H1 (cell line): Measurements from ENCODE around the gene CNIH3. TPM values are rescaled to one million over a fixed set of nuclear protein-coding genes. Genes with fewer than 3 reads are reported as not detected.

Experiments
- CTCF ChIA-PET: fragments of 300-600 bp; sonication (Branson Sonifier 250); formaldehyde crosslinking; loops from one replicate; lab custom pipeline; 2021; ENCODE audit not compliant: partially characterized antibody; lab: Charles Lee
- POLR2A ChIA-PET: fragments of 300-600 bp; sonication (Branson Sonifier 250); formaldehyde crosslinking; loops from one replicate; lab custom pipeline; 2021; ENCODE audit warnings: inconsistent platforms; ENCODE audit not compliant: partially characterized antibody; lab: Charles Lee
- DNase-seq, 2 experiments: peaks; one replicate each; pipeline versions ENCODE4 v3.0.0 to v3.0.0-alpha.2; 2010 to 2022; ENCODE audit warnings: low spot score in 2 of 2, low read depth in 1 of 2, mixed read lengths in 1 of 2
- FAIRE-seq: peaks from 2 replicates; lab custom pipeline; 2011; peaks lifted over from hg19 to GRCh38; lab: Jason Lieb, UNC
- H2AFZ ChIP-seq: 2 replicates; pipeline ENCODE4 v1.8.1; 2012; ENCODE audit warnings: low read length, inconsistent platforms
- H2AK5ac ChIP-seq: 2 replicates; pipeline ENCODE4 v1.6.1; 2013; ENCODE audit warnings: low read depth, low read length
- H2BK120ac ChIP-seq: replicated peaks from 2 replicates; pipeline ENCODE3; 2013; ENCODE audit warnings: low read depth, low read length, inconsistent platforms
- H2BK12ac ChIP-seq: 2 replicates; pipeline ENCODE4 v1.6.1; 2013; ENCODE audit warnings: low read depth, low read length
- H2BK15ac ChIP-seq: 2 replicates; pipeline ENCODE4 v1.6.1; 2013; ENCODE audit warnings: low read length
- H2BK20ac ChIP-seq: 2 replicates; pipeline ENCODE4 v1.6.1; 2013; ENCODE audit warnings: low read length
- H2BK5ac ChIP-seq: 2 replicates; pipeline ENCODE4 v1.6.1; 2013; ENCODE audit warnings: low read depth, low read length
- H3K14ac ChIP-seq: 2 replicates; pipeline ENCODE4 v1.6.1; 2013; ENCODE audit warnings: inconsistent platforms; ENCODE audit not compliant: insufficient read length
- H3K18ac ChIP-seq: 2 replicates; pipeline ENCODE4 v1.6.1; 2013; ENCODE audit warnings: low read length; ENCODE audit errors: extremely low read depth
- H3K23ac ChIP-seq: 2 replicates; pipeline ENCODE4 v1.6.1; 2013; ENCODE audit warnings: inconsistent platforms; ENCODE audit not compliant: insufficient read length
- H3K23me2 ChIP-seq: 2 replicates; pipeline ENCODE4 v1.6.1; 2013; ENCODE audit warnings: low read depth, low read length
- H3K27ac ChIP-seq: 2 replicates; pipeline ENCODE4 v1.6.1; 2011; ENCODE audit warnings: low read depth, low read length, inconsistent platforms
- H3K27me3 ChIP-seq, 4 experiments: replicated peaks in 1 of 4; 1 replicate in 1 of 4; 2 replicates in 3 of 4; pipeline versions ENCODE4 v1.6.1 to v1.8.1; 2011 to 2013; ENCODE audit warnings: low read length in 3 of 4, mild to moderate bottlenecking in 3 of 4, inconsistent platforms in 2 of 4, mixed read lengths in 2 of 4, moderate library complexity in 1 of 4; ENCODE audit not compliant: control insufficient read depth in 3 of 4, insufficient read depth in 3 of 4; ENCODE audit errors: extremely low read depth in 1 of 4
- H3K36me3 ChIP-seq, 4 experiments: 2 replicates each; pipeline versions ENCODE4 v1.6.1 to v1.8.1; 2011 to 2013; ENCODE audit warnings: mild to moderate bottlenecking in 4 of 4, low read length in 3 of 4, moderate library complexity in 2 of 4, control low read depth in 1 of 4, inconsistent platforms in 1 of 4; ENCODE audit not compliant: insufficient read depth in 4 of 4, control insufficient read depth in 2 of 4
- H3K4ac ChIP-seq: replicated peaks from 2 replicates; pipeline ENCODE3; 2013; ENCODE audit warnings: low read length, low read depth, mixed read lengths, inconsistent platforms; ENCODE audit not compliant: insufficient read length
- H3K4me1 ChIP-seq, 4 experiments: replicated peaks in 1 of 4; 1 replicate in 1 of 4; 2 replicates in 3 of 4; pipeline versions ENCODE4 v1.6.1 to v1.8.1; 2011 to 2013; ENCODE audit warnings: low read length in 3 of 4, inconsistent platforms in 2 of 4, mixed read lengths in 1 of 4; ENCODE audit not compliant: insufficient read depth in 4 of 4, control insufficient read depth in 3 of 4
- H3K4me2 ChIP-seq, 2 experiments: 2 replicates each; pipeline versions ENCODE4 v1.6.1 to v1.8.1; 2011 to 2013; ENCODE audit warnings: low read depth in 2 of 2, low read length in 2 of 2, control low read depth in 1 of 2, inconsistent platforms in 1 of 2, mild to moderate bottlenecking in 1 of 2; ENCODE audit not compliant: insufficient read depth in 1 of 2
- H3K4me3 ChIP-seq, 4 experiments: fragments of 200-600, 300-600 bp in 1 of 4; sonication (generic), shearing (Covaris generic), sonication (Bioruptor Twin) in 1 of 4; 2 replicates each; pipeline versions ENCODE4 v1.5.1 to v1.8.1; 2011 to 2016; ENCODE audit warnings: low read length in 4 of 4, low read depth in 3 of 4, control low read depth in 2 of 4, inconsistent platforms in 2 of 4, mild to moderate bottlenecking in 2 of 4, mixed read lengths in 1 of 4, moderate library complexity in 1 of 4; ENCODE audit not compliant: insufficient read depth in 2 of 4; ENCODE audit errors: extremely low read depth in 1 of 4
- H3K56ac ChIP-seq: replicated peaks from 2 replicates; pipeline ENCODE3; 2013; ENCODE audit warnings: low read depth, mild to moderate bottlenecking, mixed read lengths, low read length, inconsistent platforms; ENCODE audit not compliant: insufficient read length
- H3K79me1 ChIP-seq: 2 replicates; pipeline ENCODE4 v1.6.1; 2013; ENCODE audit warnings: low read depth, low read length, control low read depth
- H3K79me2 ChIP-seq, 2 experiments: 2 replicates each; pipeline versions ENCODE4 v1.6.1 to v1.8.1; 2012 to 2013; ENCODE audit warnings: low read length in 2 of 2, mild to moderate bottlenecking in 2 of 2, inconsistent platforms in 1 of 2; ENCODE audit not compliant: insufficient read depth in 2 of 2, control insufficient read depth in 1 of 2
- H3K9ac ChIP-seq, 4 experiments: replicated peaks in 1 of 4; 1 replicate in 1 of 4; 2 replicates in 3 of 4; pipeline versions ENCODE4 v1.6.1 to v1.8.1; 2011 to 2013; ENCODE audit warnings: low read depth in 3 of 4, low read length in 3 of 4, control low read depth in 2 of 4, mild to moderate bottlenecking in 2 of 4, moderate library complexity in 2 of 4, inconsistent platforms in 1 of 4; ENCODE audit errors: extremely low read depth in 1 of 4
- H3K9me3 ChIP-seq, 2 experiments: 2 replicates each; pipeline versions ENCODE4 v1.6.1 to v1.8.1; 2012 to 2013; ENCODE audit warnings: mild to moderate bottlenecking in 2 of 2, moderate library complexity in 2 of 2, control low read depth in 1 of 2, inconsistent platforms in 1 of 2, low read depth in 1 of 2, low read length in 1 of 2, mixed read lengths in 1 of 2; ENCODE audit not compliant: insufficient read depth in 2 of 2
- H4K20me1 ChIP-seq, 2 experiments: replicated peaks in 1 of 2; 2 replicates each; pipeline versions ENCODE3 to v1.8.1; 2011 to 2013; ENCODE audit warnings: inconsistent platforms in 2 of 2, low read length in 2 of 2, mild to moderate bottlenecking in 1 of 2; ENCODE audit not compliant: insufficient read depth in 2 of 2, control insufficient read depth in 1 of 2
- H4K5ac ChIP-seq: 2 replicates; pipeline ENCODE4 v1.6.1; 2013; ENCODE audit warnings: low read length, low read depth, mixed read lengths, inconsistent platforms; ENCODE audit not compliant: insufficient read length
- H4K8ac ChIP-seq: 2 replicates; pipeline ENCODE4 v1.8.0; 2013; ENCODE audit warnings: mild to moderate bottlenecking, moderate library complexity, low read length, inconsistent platforms; ENCODE audit not compliant: insufficient read depth; ENCODE audit errors: extremely low read depth
- H4K91ac ChIP-seq: replicated peaks from 2 replicates; pipeline ENCODE3; 2013; ENCODE audit warnings: low read length, mixed read lengths, inconsistent platforms; ENCODE audit not compliant: insufficient read length
- EGR1 ChIP-seq: IDR thresholded peaks from 2 replicates; pipeline ENCODE4 v1.6.1; 2011; ENCODE audit warnings: low read depth, low read length, borderline replicate concordance
- KDM5A ChIP-seq: fragments of 200-600 bp; IDR thresholded peaks from 2 replicates; pipeline ENCODE4 v1.7.1; 2012; ENCODE audit warnings: mild to moderate bottlenecking, low read length, inconsistent platforms, mixed read lengths
- MAX ChIP-seq: IDR thresholded peaks from 2 replicates; pipeline ENCODE4 v1.6.1; 2012; ENCODE audit warnings: inconsistent platforms
- SAP30 ChIP-seq: fragments of 300-600 bp; sonication (generic); IDR thresholded peaks from 2 replicates; pipeline ENCODE4 v1.7.1; 2012; ENCODE audit warnings: low read length, moderate library complexity, mild to moderate bottlenecking, inconsistent platforms; ENCODE audit not compliant: insufficient read depth, insufficient replicate concordance
- USF2 ChIP-seq: IDR thresholded peaks from 2 replicates; pipeline ENCODE4 v1.6.1; 2011; ENCODE audit warnings: low read length, improper control_type of control experiment
- WGBS, 2 experiments: shearing (Covaris generic) in 1 of 2; methylation state at CpG; one replicate each; pipeline versions ENCODE4 v1.1.6 to v1.1.7; 2013 to 2015; ENCODE audit warnings: low lambda C conversion rate in 2 of 2, mixed read lengths in 2 of 2, inconsistent platforms in 1 of 2, low coverage in 1 of 2, missing lambda C conversion rate in 1 of 2; ENCODE audit not compliant: insufficient replicate concordance in 2 of 2, insufficient coverage in 1 of 2, insufficient read length in 1 of 2; ENCODE audit errors: extremely low coverage in 1 of 2, missing lambda C conversion rate in 1 of 2; 5-methylcytosine and 5-hydroxymethylcytosine counted together
- polyA plus RNA-seq, 7 experiments: library from polyadenylated mRNA; depleted of rRNA in 3 of 7; stranded (reverse) in 5 of 7; unstranded in 2 of 7; fragments of >200 nt in 5 of 7; fragments of 200-250 nt in 2 of 7; gene quantifications; 1 replicate in 5 of 7; 2 replicates in 1 of 7; 4 replicates in 1 of 7; pipeline versions ENCODE4 v1.2.1 to v1.2.3, GENCODE V29; 2011 to 2013; ENCODE audit warnings: missing spikeins in 2 of 7, mixed read lengths in 2 of 7
- total RNA-seq: library from RNA; stranded (reverse); fragmentation: NEBNext Ultra II Directional; extraction: Animal tissue kit (Norgen Biotek cat#: 25700); gene quantifications from 2 replicates; pipeline ENCODE4 v1.2.1, GENCODE V29; 2021

Gene CNIH3
- total and polyA plus RNA-seq, 2 of the 8 experiments (the other 6 are each of a cell fraction or from before 2014, with no cell fraction given), result 3.7 to 5.6 TPM

GRCh38 chr1:224763126-224763775 is 147.1 kb downstream of the CNIH3 start:
- Histone ChIP-seq H3K9me3 (0 out of 4 replicates have a peak, but pooled peaks cover 0 to 3% of the 10 kb centered on the region in 2 experiments), H2BK15ac (peak overlapping the region; percentile 5; the same call in 1 of the 2 replicates), H4K91ac (no peak overlapping the region), H4K20me1 (no peaks in the 10 kb centered on the region), H3K23ac (no peak overlapping the region), H4K8ac (no peak overlapping the region), H3K27ac (no peak overlapping the region), H3K56ac (no peak overlapping the region), H4K5ac (no peak overlapping the region), H2AFZ (no peak overlapping the region), H3K14ac (no peak overlapping the region), H3K23me2 (no peaks in the 10 kb centered on the region; the same call in 1 of the 2 replicates), H3K79me2 (no peaks in the 10 kb centered on the region), H3K4me2 (no peak overlapping the region), H2BK12ac (no peak overlapping the region), H2BK20ac (no peak overlapping the region), H3K36me3 (no peaks in the 10 kb centered on the region), H3K18ac (no peak overlapping the region), H2BK5ac (no peak overlapping the region), H3K4me1 (peaks cover 0 to 8% (median 2%) of the 10 kb centered on the region in 4 experiments; a peak in 3 of 7 replicates), H3K79me1 (no peaks in the 10 kb centered on the region), H3K9ac (no peak overlapping the region), H2BK120ac (no peak overlapping the region), H2AK5ac (no peak overlapping the region), H3K4me3 (no peak overlapping the region), H3K4ac (no peak overlapping the region), H3K27me3 (no peaks in the 10 kb centered on the region; a peak in 1 of 7 replicates)
- CTCF ChIA-PET, result interaction anchor here (0.6 to 2.1 kb wide), 3 partner anchors 11 to 393 kb away, joined by 3 to 11 read pairs (median 3); no protein-coding TSS in a partner anchor
- POLR2A ChIA-PET, result no interaction called here
- no peak for DNase-seq
- FAIRE-seq, result no peak
- 86% methylated on average over 4 of the region's 5 CpGs; no CpG with 5 or more reads in 1 of the 2 experiments for WGBS, 2 experiments
- TF ChIP-seq USF2 (no peak), MAX (no peak), EGR1 (no peak), SAP30 (no peak), KDM5A (no peak)
